Body of pancreas (tissue), 4 donors: Measurements from ENCODE around the gene DAB2IP.

Experiments used
- POLR2A ChIP-seq, 3 donors: fragments of 450-650 bp; IDR thresholded peaks; one replicate each; pipeline ENCODE4 v1.6.1; 2016; ENCODE audit warnings: antibody characterized with exemption in 3 of 3, mild to moderate bottlenecking in 2 of 3
- TF ChIP-seq, protein P1 (sequence below), 7 experiments: fragments of 450-650 bp in 4 of 7; fragments of 200-600 bp in 3 of 7; sonication (generic) in 3 of 7; IDR thresholded peaks; one replicate each; pipeline ENCODE4 v1.5.1; 2016 to 2019; ENCODE audit warnings: antibody characterized with exemption in 7 of 7

DNA sequence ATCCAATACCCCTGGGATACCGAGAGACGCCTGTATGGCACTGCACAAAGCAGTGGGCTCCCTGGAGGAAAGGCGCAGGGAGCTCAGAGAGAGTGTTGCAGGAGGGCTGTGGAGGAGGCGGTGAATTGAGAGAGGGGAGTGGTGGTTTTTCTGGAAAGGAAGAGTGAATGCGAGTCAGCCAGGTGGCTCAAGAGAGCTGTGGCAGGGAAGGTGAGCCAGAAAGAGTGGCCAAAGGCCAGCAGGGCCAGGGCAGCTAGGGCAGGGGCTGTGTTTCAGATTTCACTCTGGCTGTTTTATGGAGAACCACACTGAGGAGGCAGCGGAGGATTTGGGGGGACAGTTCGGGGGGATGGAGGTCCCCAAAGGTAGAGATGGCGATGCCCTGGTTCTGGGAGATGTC, 13.0 kb upstream of the DAB2IP start:
- TF ChIP-seq POLR2A (IDR thresholded peaks at IDR 0.05): no peak
- TF ChIP-seq, protein P1, sequence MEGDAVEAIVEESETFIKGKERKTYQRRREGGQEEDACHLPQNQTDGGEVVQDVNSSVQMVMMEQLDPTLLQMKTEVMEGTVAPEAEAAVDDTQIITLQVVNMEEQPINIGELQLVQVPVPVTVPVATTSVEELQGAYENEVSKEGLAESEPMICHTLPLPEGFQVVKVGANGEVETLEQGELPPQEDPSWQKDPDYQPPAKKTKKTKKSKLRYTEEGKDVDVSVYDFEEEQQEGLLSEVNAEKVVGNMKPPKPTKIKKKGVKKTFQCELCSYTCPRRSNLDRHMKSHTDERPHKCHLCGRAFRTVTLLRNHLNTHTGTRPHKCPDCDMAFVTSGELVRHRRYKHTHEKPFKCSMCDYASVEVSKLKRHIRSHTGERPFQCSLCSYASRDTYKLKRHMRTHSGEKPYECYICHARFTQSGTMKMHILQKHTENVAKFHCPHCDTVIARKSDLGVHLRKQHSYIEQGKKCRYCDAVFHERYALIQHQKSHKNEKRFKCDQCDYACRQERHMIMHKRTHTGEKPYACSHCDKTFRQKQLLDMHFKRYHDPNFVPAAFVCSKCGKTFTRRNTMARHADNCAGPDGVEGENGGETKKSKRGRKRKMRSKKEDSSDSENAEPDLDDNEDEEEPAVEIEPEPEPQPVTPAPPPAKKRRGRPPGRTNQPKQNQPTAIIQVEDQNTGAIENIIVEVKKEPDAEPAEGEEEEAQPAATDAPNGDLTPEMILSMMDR (IDR thresholded peaks at IDR 0.05): no peak
